GM21515 (cell line): ENCODE results near the gene B9D2.

ENCODE experiments used
- ATAC-seq: cut with Tn5 transposase; IDR thresholded peaks from one replicate; pipeline ENCODE4 v1.9.1; 2021; ENCODE audit not compliant: unreplicated experiment

B9D2 gene

GRCh38 chr19:41330481-41330880 lies 33.5 kb downstream of the B9D2 start:
- no peak for ATAC-seq

DNA sequence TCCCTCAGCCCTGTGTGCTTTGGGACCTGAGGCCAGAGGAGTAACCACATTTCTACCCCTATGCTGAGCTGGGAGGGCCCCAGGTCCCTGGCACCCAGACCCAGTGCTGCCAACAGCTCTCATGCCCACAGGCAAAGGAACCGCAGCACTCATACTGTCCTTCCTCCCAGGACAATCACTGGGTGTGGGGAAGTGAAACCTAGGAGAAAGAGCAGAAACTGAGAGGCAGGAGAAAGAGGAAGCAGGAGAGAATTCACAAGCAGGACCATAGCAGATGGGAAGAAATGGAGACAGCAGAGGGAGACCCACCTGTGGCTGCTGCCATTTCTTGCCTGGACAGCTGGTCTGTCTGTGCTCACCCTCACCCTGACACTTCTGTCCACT lies 35.1 kb downstream of the B9D2 start:
- ATAC-seq, result no peak

DNA sequence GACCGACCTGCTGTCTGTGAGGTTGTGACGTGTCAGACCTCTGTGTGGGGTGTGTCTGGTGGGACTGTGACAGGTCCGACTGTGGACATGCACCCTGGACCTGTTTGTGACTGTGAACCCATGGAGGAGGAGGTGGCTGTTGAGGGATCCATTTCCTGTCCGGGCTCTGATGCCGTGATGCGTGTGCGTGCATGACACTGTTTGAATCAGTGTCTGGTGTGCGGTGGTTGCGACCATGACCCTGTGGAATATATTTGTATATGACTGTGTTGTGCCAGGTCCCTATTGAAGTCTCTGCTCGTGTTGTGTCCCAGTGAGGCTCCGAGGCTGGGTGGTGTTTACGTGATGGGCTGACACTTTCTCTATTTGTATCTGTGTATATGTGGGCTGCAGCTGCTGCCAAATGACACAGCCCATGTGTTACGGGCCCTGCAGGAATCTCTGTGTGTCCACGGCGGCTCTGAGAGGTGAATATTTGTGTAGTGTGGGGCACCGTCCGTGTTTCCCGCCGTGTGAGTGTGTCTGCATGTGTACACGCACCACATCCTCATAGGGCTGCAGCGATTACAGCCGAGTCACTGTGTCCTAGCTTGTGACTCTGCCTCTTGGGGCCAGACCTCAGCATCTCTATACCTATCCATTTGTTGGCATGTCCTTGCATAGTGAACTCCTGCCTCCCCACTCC lies 35.6 kb downstream of the B9D2 start:
- ATAC-seq, result peak; percentile 6

GRCh38 chr19:41327576-41328156 lies 36.3 kb downstream of the B9D2 start:
- peak; percentile 44 for ATAC-seq

- ATAC-seq, result no peak
Observed at GRCh38 chr19:41327076-41327575, 36.8 kb downstream of the B9D2 start.

DNA sequence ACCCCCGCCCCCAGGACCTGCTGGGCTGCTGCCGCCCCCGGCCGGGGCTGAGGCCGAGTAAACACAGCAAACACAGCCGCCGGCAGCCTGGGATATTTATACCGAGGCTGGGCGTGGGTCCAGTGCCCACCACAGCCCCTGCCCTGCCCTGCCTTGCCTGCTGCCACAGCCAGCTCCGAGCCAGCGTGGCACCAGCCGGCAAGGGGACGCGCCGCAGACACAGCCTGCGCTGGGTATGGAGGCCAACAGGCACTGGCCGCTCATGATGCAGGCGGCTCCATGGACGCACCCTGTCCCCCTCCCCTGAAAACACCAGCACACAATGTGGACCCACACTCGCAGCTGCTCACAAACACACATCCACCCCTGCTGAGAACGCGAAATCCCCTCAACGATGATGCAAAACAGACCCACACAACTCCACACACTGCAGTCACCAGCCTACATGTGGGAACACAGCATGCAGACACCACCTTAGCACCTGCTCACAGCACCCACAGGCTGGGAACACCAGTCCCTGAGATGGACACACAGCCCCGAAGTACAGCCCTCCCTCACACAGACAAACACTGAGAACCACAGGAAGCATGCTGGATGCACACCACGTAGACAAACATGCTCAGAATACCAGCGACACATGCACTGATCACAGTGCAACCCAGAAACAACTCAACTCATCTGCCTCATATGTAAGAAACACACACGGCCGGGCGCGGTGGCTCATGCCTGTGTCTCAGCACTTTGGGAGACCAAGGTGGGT lies 37.8 kb downstream of the B9D2 start:
- ATAC-seq, result no peak

- ATAC-seq, result no peak
Observed at GRCh38 chr19:41325640-41325946, 38.4 kb downstream of the B9D2 start.

- ATAC-seq, result no peak
Observed at GRCh38 chr19:41324921-41325639, 38.9 kb downstream of the B9D2 start.

- ATAC-seq, result no peak
Observed at GRCh38 chr19:41324231-41324702, 39.7 kb downstream of the B9D2 start.

DNA sequence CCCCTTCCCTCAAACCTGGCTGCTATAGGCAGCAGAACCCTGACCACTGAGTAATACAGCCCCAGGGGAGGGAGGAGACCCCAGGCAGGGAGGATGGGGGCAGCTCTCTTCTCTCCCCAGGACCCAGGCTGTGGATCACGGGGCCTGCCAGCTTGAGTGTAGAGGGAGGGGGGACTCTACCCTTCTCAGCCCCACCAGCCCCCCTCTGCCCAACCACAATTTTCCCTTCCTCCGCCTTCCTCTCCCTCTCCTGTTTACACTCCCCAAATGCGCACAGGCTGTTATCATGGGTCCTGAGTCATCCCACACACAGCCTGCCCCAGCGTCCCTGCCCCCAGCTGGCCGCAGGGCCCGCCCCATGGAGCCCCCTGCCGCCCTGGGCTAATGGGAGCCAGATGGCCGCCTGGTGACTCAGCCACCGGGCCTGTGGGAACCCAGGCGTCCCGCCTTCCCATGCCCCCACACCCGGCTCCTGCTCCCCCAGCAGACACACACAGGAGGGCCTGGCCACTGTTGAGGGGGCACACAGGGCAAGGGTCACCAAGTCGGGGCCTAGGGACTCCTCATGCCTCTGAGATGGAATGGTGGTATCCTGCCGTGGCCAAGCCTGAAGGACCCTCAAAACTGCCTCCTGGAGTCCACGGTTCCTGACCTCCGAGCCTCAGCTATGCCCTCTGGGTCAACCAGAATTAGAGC lies 40.4 kb downstream of the B9D2 start:
- no peak for ATAC-seq

GRCh38 chr19:41323023-41323422 lies 40.9 kb downstream of the B9D2 start:
- no peak for ATAC-seq

- ATAC-seq, result no peak
Observed at GRCh38 chr19:41322451-41322850, 41.5 kb downstream of the B9D2 start.

DNA sequence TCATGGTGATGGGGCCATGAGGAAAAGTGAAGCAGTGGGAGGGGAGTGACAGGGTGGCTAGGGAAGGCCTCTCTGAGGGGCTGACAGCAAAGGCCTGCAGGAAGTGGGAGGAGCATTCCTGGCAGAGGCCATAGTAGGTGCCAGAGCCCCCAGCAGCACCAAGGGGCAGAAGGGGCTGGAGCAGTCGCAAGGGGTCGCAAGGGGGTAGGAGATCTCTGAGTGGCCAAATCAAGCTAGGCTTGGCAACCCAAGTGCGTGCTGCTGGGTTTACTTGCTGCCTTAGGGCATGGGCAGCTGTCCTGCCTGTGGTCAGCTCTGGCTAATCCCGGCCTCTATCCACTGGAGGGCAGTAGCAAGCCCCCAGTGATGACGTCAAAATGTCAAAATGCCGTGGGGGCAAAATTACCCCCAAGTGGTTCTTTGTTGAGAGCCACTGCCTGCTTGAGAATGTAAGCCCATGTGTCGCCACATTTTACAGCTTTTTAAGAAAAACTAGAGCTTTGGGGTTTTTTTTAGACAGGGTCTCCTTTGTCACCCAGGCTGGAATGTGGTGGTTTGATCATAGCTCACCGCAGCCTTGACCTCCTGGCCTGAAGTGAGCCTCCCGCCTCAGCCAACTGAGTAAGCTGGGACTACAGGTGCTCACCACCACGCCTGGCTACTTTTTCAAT lies 42.2 kb downstream of the B9D2 start:
- ATAC-seq, result no peak

DNA sequence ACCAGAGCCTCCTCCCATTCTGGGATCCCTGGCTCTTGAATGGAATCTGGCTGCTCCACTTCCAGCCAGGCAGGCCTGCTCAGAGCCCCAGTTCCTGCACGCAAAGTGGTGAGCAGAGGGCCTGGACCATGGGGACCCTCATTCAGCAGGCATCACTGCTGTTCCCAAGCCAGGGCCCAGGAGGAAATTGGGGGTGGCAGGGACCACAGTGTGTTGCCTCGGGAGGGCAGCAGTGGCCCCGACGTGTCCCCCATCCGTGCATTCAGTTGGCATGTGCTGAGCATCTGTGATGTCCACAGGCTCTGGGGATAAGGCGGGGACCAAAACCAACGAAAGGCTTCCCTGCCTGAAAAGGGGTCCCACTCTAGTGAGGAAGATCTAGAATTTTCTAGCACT lies 42.7 kb downstream of the B9D2 start:
- no peak for ATAC-seq

DNA sequence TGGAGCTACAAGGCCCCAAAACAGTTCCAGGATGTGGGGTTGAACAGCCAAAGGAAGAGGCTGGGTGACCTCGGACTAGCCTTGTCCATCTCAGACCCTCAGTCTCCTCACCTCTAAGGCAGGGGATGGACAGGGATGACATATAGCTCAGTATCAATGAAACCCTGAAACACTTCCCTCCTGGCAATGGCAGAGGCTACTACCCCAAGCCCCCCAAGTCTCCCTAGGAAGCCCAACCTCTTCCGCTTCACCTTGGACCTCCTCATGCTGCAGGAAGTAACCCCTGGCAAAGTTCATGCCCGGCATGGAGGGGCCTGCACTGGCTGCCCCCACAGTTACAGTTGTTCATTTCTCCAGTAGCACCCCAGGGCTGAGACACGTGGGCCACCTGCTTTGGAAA lies 43.4 kb downstream of the B9D2 start:
- no peak for ATAC-seq

GRCh38 chr19:41320185-41320518 lies 43.8 kb downstream of the B9D2 start:
- no peak for ATAC-seq

DNA sequence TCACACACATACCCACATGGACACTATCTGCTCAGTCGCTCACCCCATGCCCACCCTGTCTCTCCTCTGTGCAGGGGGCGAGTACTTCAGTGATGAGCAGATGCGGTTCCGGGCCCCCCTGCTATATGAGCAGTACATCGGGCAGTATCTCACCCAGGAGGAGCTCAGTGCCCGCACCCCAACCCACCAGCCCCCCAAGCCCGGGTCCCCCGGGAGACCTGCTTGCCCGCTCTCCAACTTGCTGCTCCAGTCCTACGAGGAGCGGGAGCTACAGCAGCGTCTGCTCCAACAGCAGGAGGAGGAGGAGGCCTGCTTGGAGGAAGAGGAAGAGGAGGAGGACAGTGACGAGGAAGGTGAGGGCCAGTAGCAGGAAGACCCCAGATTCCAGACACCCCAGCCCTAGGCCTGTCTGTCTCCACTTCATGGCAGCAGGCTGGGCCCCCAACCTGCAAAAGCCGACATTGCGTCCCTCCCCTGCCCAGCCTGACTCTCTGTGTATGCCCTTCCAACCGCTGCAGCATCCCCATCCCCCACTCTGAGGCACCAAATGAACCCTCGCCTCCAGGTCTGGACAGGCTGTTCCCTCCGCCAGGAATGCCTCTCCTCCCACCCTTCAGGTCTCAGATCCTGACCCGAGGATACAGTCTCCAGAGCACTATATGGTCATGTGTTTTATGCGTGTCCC lies 44.3 kb downstream of the B9D2 start:
- no peak for ATAC-seq

- ATAC-seq, result no peak
Observed at GRCh38 chr19:41318696-41319499, 45.1 kb downstream of the B9D2 start.

DNA sequence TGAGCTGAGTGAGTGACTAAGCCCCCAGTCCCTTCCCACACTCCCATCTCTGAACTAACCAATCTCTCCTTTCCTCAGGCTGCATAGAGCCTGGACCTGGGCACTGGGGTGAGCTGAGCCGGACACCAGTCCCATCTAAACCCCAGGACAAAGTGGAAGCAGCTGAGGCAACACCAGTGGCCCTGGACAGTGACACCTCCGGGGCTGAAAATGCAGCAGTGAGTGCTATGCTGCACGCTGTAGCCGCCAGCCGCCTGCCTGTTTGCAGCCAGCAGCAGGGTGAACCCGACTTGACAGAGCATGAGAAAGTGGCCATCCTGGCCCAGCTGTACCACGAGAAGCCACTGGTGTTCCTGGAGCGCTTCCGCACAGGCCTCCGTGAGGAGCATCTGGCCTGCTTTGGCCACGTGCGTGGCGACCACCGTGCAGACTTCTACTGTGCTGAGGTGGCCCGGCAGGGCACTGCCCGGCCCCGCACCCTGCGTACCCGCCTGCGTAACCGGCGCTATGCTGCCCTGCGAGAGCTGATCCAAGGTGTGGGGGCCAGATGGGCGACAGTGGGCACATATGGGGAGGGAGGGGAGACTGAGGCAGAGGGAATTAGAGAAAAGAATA lies 47.5 kb downstream of the B9D2 start:
- ATAC-seq, result no peak
